Neural progenitor cell (in vitro differentiated cells): ENCODE data around the gene TNFRSF8.

Experiments used
- CTCF ChIP-seq: fragments of 200-600 bp; sonication (generic); IDR thresholded peaks from 2 replicates; pipeline ENCODE4 v1.5.1; 2017; ENCODE audit warnings: antibody characterized with exemption, mild to moderate bottlenecking
- EZH2 ChIP-seq: fragments of 200-600 bp; sonication (generic); IDR thresholded peaks from 2 replicates; pipeline ENCODE4 v1.6.1; 2017; ENCODE audit warnings: antibody characterized with exemption, mild to moderate bottlenecking, moderate library complexity
- EZH2phosphoT487 ChIP-seq: fragments of 200-600 bp; sonication (generic); IDR thresholded peaks from 2 replicates; pipeline ENCODE4 v1.6.1; 2017; ENCODE audit warnings: antibody characterized with exemption

- TF ChIP-seq CTCF (no peak), EZH2 (no peak), EZH2phosphoT487 (no peak)
These were observed 110.6 kb downstream of the TNFRSF8 start for GRCh38 chr1:12173631-12174121.
